ENCODE measurements around the gene SFSWAP. TPM values are rescaled to one million over a fixed set of nuclear protein-coding genes. Genes with fewer than 3 reads are reported as not detected.

The SFSWAP gene
- total and polyA plus RNA-seq, 2 of the 13 experiments (the other 11 are each of a cell fraction or from before 2014, with no cell fraction given), result 17.1 to 27.7 TPM

- TF ChIP-seq AKNA (CRISPR knock-in tag; IDR thresholded peaks at IDR 0.05; ENCODE audit: borderline replicate concordance), result no peak
- TF ChIP-seq, protein P1, sequence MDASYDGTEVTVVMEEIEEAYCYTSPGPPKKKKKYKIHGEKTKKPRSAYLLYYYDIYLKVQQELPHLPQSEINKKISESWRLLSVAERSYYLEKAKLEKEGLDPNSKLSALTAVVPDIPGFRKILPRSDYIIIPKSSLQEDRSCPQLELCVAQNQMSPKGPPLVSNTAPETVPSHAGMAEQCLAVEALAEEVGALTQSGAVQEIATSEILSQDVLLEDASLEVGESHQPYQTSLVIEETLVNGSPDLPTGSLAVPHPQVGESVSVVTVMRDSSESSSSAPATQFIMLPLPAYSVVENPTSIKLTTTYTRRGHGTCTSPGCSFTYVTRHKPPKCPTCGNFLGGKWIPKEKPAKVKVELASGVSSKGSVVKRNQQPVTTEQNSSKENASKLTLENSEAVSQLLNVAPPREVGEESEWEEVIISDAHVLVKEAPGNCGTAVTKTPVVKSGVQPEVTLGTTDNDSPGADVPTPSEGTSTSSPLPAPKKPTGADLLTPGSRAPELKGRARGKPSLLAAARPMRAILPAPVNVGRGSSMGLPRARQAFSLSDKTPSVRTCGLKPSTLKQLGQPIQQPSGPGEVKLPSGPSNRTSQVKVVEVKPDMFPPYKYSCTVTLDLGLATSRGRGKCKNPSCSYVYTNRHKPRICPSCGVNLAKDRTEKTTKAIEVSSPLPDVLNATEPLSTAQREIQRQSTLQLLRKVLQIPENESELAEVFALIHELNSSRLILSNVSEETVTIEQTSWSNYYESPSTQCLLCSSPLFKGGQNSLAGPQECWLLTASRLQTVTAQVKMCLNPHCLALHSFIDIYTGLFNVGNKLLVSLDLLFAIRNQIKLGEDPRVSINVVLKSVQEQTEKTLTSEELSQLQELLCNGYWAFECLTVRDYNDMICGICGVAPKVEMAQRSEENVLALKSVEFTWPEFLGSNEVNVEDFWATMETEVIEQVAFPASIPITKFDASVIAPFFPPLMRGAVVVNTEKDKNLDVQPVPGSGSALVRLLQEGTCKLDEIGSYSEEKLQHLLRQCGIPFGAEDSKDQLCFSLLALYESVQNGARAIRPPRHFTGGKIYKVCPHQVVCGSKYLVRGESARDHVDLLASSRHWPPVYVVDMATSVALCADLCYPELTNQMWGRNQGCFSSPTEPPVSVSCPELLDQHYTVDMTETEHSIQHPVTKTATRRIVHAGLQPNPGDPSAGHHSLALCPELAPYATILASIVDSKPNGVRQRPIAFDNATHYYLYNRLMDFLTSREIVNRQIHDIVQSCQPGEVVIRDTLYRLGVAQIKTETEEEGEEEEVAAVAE (CRISPR knock-in tag; IDR thresholded peaks at IDR 0.05; ENCODE audit: borderline replicate concordance), result 0 out of 2 replicates have a peak, but pooled peaks have one; percentile 16
- 0 out of 2 replicates have a peak, but pooled peaks have one; percentile 10 for TF ChIP-seq ZFAT (CRISPR knock-in tag; conservative IDR thresholded peaks at IDR 0.05)
- no peak for TF ChIP-seq ZNF569 (CRISPR knock-in tag; IDR thresholded peaks at IDR 0.05; ENCODE audit: borderline replicate concordance)
- no peak for TF ChIP-seq HNRNPLL (IDR thresholded peaks at IDR 0.05; ENCODE audit: low read depth, low read length, poor library complexity, severe bottlenecking)
- no peak for TF ChIP-seq SRY (CRISPR knock-in tag; IDR thresholded peaks at IDR 0.05)
- TF ChIP-seq ZNF589 (CRISPR knock-in tag; conservative IDR thresholded peaks at IDR 0.05), result no peak
- no peak for TF ChIP-seq SCMH1 (CRISPR knock-in tag; IDR thresholded peaks at IDR 0.05; ENCODE audit: borderline replicate concordance)
- TF ChIP-seq, protein P2, sequence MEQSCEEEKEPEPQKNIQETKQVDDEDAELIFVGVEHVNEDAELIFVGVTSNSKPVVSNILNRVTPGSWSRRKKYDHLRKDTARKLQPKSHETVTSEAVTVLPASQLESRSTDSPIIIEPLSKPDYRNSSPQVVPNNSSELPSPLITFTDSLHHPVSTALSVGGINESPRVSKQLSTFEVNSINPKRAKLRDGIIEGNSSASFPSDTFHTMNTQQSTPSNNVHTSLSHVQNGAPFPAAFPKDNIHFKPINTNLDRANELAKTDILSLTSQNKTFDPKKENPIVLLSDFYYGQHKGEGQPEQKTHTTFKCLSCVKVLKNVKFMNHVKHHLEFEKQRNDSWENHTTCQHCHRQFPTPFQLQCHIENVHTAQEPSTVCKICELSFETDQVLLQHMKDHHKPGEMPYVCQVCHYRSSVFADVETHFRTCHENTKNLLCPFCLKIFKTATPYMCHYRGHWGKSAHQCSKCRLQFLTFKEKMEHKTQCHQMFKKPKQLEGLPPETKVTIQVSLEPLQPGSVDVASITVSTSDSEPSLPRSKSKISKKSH (CRISPR knock-in tag; IDR thresholded peaks at IDR 0.05; ENCODE audit: borderline replicate concordance), result peak; percentile 77; the same call in 1 of the 2 replicates
- TF ChIP-seq FOXK1 (CRISPR knock-in tag; IDR thresholded peaks at IDR 0.05; ENCODE audit: borderline replicate concordance, low read depth), result no peak
- TF ChIP-seq HDAC1 (CRISPR knock-in tag; IDR thresholded peaks at IDR 0.05), result no peak
- TF ChIP-seq GPN1 (CRISPR knock-in tag; IDR thresholded peaks at IDR 0.05; ENCODE audit: borderline replicate concordance), result no peak
- TF ChIP-seq PLRG1 (conservative IDR thresholded peaks at IDR 0.05), result no peak
Measured at GRCh38 chr12:131840643-131841416, 129.9 kb downstream of the SFSWAP start (continued).
